Measurements from ENCODE around the gene PNPLA7.
A peak's percentile ranks its signal among the peaks of the same experiment; 100 is the strongest.
"Not testable (repeated sequence)": the region's sequence is repeated elsewhere in the genome, so short reads cannot be mapped to it uniquely, and the experiment has no call there.

The PNPLA7 gene

GRCh38 chr9:137550231-137550621 is at the start of gene PNPLA7:
PNPLA7 (minus strand) TSS chr9:137550402; CDS start chr9:137550197, 205 bp downstream.
- DNase-seq, result peak; percentile 39 to 47

GRCh38 chr9:137598943-137599342 is 48.7 kb upstream of the PNPLA7 start:
- DNase-seq, result no peak

- DNase-seq, result not testable (repeated sequence)
Observed at GRCh38 chr9:137596577-137596976, 46.4 kb upstream of the PNPLA7 start.

DNA sequence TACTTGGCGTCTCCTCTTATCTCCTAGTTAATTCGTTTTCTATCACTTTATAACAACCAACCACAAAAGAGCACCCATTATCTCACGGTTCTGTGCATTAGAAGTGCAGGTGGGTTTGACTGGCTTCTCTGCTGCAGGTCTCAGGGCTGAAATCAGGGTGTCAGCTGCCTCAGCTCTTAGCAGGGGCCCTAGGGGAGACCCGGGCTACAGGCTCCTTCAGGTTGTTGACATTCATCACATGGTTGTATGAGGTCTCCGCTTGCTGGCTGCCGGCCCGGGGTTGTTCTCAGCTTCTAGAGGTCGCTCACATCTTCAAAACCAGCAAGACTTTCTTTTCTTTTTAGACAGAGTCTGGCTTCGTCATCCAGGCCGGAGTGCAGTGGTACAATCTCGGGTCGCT is 43.0 kb upstream of the PNPLA7 start:
- DNase-seq, result no peak

GRCh38 chr9:137592767-137593166 is 42.6 kb upstream of the PNPLA7 start:
- no peak for DNase-seq

GRCh38 chr9:137590469-137591383 is 40.5 kb upstream of the PNPLA7 start, which contains the start of gene ZMYND19:
ZMYND19 (minus strand) TSS chr9:137590512; CDS start chr9:137590263, 249 bp downstream.
- peak; percentile 88 to 89 for DNase-seq

DNA sequence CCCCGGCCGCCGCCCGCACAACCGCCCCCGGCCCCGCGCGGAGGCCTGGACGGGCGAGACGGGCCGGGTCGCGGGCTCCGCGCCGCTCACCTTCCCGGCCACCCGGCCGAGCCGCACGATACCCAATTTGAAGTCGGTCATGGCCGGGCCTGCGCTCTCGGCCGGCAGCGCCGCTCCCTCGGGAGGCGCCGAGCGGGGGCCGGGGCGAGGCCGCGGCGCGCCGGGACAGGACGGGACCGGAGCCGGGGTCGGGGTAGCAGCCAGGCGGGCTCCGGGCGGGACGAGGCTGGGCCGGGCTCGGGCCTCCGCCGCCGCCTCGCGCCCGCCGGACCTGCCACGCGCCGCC is 39.9 kb upstream of the PNPLA7 start:
- DNase-seq, result no peak

GRCh38 chr9:137589441-137590122 is 39.4 kb upstream of the PNPLA7 start:
- no peak for DNase-seq

DNA sequence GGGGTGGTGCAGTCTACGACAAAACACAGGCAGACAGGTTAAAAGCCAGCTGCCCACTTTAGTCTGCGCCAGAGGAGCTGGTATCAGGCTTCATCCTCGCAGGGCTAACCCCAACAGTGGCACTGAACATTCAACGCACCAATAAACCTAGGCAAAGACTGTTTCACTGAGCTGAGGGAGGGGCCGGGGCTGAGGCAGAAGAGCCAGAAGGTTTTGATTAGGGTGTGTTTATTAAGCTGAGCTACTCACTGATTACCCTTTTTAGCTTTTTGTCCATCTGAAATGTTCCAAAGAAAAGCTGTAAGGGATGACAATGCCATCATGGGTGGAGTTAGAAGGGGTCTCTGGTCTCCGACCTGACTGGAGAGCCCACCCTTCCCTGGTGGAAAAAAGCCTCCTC is 38.7 kb upstream of the PNPLA7 start:
- DNase-seq, result no peak

GRCh38 chr9:137588311-137588710 is 38.1 kb upstream of the PNPLA7 start:
- DNase-seq, result no peak

GRCh38 chr9:137586854-137587253 is 36.7 kb upstream of the PNPLA7 start:
- DNase-seq, result no peak

GRCh38 chr9:137583957-137584356 is 33.8 kb upstream of the PNPLA7 start:
- DNase-seq, result no peak

DNA sequence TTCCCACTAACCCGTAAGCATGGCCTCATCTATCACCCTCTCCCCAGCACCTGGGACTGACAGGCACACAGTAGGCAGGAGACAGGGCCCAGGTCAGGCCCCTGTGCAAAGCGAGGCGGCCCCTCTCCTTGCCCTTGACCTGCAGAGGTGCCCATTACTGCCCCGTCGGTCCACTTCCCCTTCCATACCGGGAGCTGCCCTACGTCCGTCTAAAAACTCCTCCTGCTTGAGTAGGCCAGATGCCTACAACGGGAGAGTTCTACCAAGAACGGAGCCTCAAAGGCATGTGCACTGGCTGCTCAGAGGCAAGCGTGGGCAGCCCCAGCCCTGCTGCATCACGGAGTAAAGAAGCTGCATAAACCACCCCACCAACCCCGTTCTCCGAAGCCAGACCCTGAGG is 33.1 kb upstream of the PNPLA7 start:
- DNase-seq, result no peak

DNA sequence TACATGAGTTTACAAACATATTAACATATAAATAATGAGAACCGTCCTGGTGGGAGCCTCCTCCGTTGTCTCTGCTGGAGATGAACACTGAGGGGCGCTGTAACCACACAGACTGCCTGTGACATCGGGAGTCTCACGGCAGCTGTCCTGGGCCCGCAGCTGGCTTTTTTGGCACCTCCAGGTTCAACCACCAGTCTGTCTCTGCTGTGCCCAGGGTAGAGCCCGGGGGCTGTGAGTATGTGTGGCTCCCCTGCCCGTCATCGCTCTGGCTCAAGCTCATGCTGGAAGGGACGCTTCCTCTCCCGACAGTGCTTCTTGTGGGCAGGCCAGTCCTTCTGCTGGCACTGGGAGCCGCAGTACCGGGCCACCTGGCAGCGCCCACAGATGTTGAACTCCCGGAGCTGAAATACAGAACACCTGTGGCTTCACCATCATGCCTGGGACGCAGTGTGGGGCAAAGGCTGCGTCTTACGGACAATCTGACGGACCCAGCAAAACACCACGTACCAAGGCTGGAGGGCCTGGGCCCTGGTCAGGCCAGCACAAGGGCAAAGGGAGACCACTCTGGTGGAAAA is 32.2 kb upstream of the PNPLA7 start:
- no peak for DNase-seq

DNA sequence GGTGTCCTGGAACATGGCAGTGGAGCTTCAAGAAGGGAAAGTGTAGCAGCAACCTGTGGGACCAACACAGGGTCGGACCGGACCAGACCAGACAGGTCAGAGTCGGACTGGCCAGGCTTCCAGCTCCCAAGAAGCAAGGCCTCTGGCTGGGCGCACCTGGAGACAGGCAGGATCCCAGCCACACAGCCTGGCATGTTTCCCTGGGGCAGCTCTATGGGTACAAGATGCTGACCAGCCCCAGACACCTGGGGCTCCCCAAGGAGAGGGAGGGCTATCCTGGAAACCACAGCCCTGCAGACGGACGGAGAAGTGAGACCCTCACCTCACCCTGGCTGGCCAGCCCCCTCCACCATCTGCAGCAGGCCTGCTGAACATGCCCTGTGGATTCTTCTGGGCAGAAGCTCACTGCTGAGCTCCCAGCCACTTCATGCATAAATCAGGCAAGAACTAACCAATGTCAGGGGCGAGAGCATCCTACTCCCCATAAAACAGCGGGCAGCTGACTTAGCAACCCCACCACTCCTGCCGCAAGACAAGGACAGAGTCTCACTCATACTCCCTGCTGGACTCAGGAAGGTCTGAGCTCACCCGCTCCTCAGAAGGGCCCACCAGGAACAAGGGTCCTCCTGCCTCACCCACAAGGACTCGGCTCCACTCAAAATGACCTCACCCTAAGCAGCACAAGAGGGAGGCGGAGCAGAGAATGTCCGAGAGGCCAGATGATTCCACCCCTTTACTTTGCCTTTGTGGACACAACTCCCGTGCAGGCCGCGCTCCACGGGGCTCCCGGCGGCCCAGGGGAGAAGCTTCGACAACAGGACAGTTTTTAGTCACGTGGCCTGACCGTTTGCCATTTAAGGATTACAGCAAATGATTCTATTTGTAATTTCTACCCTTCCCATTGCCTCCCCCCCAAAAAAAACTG is 31.4 kb upstream of the PNPLA7 start:
- DNase-seq, result no peak

DNA sequence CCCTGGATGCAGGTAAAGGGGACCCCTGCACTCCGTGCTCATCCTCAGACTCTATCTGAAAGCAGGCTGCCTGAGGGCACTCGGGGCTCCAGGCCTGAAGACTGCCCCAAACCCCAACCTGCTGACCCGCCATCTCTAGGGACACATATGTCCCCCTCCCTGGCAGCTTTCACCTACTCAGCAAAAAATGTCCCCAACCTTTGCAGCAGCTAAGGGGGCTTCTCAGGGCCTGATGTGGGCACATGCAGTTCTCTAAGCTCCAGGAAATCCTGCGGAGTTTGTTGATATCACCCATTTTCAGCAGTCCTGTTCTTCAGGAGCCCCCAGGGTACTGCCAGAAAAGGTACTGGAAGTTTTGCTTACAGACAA is 30.7 kb upstream of the PNPLA7 start:
- no peak for DNase-seq

DNA sequence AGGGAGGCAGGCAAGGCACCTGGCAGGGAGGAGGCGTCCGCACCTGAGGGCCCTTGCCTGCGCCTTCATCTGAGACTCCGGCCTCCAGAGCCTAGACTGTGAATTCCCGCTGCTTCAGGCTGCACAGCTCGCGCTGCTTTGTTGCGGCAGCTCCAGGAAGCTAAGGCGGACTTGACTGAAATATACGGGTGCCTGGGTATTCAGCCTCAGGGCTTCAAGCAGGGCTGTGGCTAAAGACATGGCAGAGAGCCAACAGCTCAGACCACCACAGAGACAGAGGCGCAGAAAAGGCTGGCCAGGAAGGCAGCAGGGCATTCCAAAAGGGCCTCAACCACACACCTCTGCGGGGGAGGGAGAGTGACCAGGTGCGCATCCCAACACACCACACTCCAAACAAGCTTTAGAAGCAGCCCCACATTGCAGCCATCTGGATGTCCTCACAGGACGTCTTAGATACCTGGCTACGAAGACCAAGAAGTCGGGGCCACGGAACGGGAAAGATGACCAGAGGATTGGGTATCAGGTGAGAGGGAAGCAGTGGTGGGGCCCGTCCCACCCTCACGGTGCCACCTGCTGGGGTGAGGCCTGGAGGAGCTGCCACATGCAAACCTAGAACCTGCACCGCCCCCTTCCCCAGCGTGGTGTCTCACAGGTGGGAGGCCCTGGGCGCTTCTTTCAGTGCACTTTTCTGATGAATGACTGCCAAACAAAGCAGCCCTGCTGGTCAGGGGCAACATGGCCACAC is 30.2 kb upstream of the PNPLA7 start:
- no peak for DNase-seq

- no peak for DNase-seq
Observed at GRCh38 chr9:137579259-137579604, 29.0 kb upstream of the PNPLA7 start.

DNA sequence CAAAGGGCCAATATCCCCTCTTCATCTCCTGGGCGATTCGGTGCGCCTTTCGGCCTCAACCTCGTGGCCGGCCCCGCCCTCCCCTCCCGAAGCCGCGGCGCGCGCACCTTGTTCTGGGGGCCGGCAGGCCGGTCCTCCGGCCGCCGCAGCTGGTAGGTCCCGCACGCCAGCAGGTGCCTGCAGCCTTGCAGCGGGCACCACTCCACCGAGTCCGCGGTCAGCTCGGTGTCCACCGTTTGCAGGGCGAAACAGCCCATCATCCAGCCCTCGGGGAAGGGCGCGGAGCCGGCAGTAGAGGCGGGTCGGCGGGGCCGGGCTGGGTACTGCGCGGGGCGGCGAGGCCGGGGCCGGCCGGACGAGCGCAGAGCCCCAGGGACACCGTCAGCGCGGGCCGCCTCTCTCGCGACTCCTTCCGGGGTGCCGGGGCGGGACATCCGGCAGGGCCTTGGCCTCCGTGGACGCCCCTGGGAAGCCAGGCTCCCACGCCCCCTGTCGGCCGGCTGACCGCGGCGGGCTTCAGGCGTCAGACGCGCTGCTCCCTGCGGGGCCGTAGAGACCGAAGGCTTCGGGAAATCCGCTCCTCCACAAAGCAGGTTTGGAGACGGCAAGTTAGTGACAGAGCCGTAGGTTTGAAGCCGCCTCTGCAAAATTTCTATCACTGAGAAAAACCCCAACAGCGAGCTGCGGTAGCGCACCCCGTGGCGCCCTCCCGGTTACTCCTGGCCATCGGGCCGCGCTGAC is 28.5 kb upstream of the PNPLA7 start, which contains the start of gene DPH7:
TSS of gene DPH7 (minus strand) at position 408 of the 741 bp plus-strand sequence. CDS start at position 260, 148 bp downstream.
- peak; percentile 92 to 96 for DNase-seq

DNA sequence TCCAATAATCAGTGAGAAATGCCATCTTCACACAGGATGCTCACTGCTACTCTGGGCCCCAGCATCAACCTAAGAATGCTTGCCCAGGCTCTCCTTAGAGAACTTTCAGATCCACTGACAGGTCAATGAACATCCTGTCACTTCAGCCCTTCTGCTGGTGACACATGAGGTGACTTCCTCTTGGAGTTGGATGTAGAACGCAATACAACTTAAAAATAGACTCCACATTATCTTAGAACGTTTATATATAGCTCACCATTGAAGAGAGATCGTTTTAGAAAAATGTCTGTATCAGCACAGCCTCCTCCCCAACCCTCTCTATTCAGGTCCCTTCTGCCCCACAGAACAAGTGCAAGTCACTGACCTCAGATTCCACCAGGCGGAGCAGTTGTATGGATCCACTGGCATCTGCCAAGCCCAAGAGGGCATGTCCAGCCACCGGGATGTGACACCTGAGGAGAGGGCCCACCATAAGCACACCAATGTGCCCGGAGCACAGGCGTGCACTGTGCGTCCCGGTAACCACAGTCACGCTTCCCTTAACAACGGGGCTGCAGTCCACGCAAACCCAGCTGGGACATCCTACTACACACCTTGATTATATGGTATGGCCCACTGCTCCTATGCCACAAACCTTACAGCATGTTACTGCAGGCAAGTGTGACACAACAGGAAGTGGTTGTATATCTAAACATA is 25.7 kb upstream of the PNPLA7 start:
- no peak for DNase-seq

- no peak for DNase-seq
Observed at GRCh38 chr9:137575364-137575715, 25.1 kb upstream of the PNPLA7 start.

All from activated CD4-positive, alpha-beta T cell treated with anti-CD3 and anti-CD28 coated beads for 4 hours (primary cell).